ENCODE data around the gene FTMT. TPM values are rescaled to one million over a fixed set of nuclear protein-coding genes. Genes with fewer than 3 reads are reported as not detected.

FTMT gene
- total and polyA plus RNA-seq, 9 of the 15 experiments (the other 6 are each of a cell fraction or from before 2014, with no cell fraction given), result not detected

DNA sequence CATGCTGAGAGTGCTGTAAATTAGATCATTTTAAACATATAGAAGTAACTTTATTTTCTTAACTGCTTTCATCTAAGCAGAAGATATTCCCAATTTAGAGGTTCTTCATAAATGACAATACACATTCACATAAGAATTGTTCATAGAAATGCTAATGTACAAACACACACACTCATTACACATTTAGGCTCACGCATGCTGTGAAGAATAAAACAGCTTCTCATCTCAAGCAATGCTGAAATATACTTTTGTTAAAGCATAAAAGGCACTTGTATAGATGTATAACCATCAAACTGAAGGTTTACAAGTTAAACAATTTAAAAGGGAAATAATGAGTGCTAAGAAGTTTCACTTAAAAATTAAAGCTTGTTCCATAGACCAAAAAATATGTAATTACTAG, 18.1 kb upstream of the FTMT start:
- Histone ChIP-seq H3K4me1 (replicated peaks in 1 of 2; ENCODE audit: control insufficient read depth in 2 of 2, insufficient read depth in 2 of 2, low read length in 2 of 2) (no peaks in the 10 kb centered on the region), H3K27me3 (ENCODE audit: control insufficient read depth in 2 of 2, insufficient read depth in 2 of 2, low read length in 2 of 2) (no peaks in the 10 kb centered on the region), H2AFZ (ENCODE audit: low read depth, low read length) (no peak overlapping the region), H3K4me2 (ENCODE audit: insufficient read depth, low read length) (no peak overlapping the region), H4K20me1 (replicated peaks; ENCODE audit: control insufficient read depth, insufficient read depth, low read length) (no peaks in the 10 kb centered on the region), H3K79me2 (ENCODE audit: control insufficient read depth, insufficient read depth, low read length) (no peaks in the 10 kb centered on the region), H3K9me1 (ENCODE audit: control insufficient read depth, insufficient read depth, low read length) (no peaks in the 10 kb centered on the region), H3K4me3 (no peak overlapping the region), H3K9me3 (replicated peaks; ENCODE audit: control insufficient read depth, insufficient read depth, low read depth, low read length) (no peaks in the 10 kb centered on the region), H3K36me3 (ENCODE audit: control insufficient read depth, insufficient read depth, low read length) (no peaks in the 10 kb centered on the region), H3K9ac (ENCODE audit: insufficient read depth in 1 of 2, low read depth in 2 of 2, low read length in 2 of 2) (no peak overlapping the region), H3K27ac (ENCODE audit: extremely low read depth, low read depth, low read length) (no peak overlapping the region)
- ChIA-PET CTCF (ENCODE audit: low intra/inter-chr PET ratio) (no interaction called here), POLR2A (no interaction called here)
- BruUV-seq (replicated peaks), result no TSS peak
- FAIRE-seq (no peak), DNase-seq (ENCODE audit: extremely low read depth in 1 of 4, low spot score in 3 of 4) (no peak), ATAC-seq (no peak)
- WGBS (ENCODE audit: insufficient coverage, low coverage, missing lambda C conversion rate), result 32% methylated on average over 1 of the region's 1 CpG
- in situ Hi-C loops (cut with MboI), result no loop called here
- TF ChIP-seq NFE2L1 (tag; IDR thresholded peaks at IDR 0.05; ENCODE audit: borderline replicate concordance, low read depth), result no peak
- no peak for TF ChIP-seq ZNF76 (CRISPR knock-in tag; IDR thresholded peaks at IDR 0.05; ENCODE audit: borderline replicate concordance)
- TF ChIP-seq STAT5A (IDR thresholded peaks at IDR 0.05; ENCODE audit: borderline replicate concordance, low read length), result no peak
- TF ChIP-seq SIN3A (IDR thresholded peaks at IDR 0.05; ENCODE audit: borderline replicate concordance in 2 of 2, control insufficient read depth in 1 of 2, low read depth in 2 of 2, low read length in 2 of 2), result no peak
- TF ChIP-seq ZNF408 (CRISPR knock-in tag; IDR thresholded peaks at IDR 0.05; ENCODE audit: low read depth), result no peak
- intact Hi-C loops (cut with micrococcal nuclease), result no loop called here

DNA sequence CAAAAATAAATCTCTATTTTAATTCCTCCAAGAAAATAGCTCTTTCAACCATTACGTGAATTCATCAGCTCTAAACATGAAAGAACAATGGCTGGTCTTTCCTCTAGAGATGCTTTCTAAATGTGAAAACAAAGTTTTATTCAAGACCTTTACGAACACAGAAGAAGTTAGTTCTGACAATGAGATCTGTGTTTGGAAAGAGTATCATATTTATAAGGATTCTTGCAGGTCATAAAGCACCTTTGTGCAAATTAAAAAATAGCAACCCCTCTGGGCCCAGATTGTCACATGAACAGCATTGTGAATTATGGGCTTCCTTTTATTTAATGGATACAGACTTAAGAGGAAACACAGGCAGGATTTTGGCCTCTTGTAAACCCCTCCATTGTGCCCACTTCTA, 17.7 kb upstream of the FTMT start:
- H4K20me1 ChIP-seq (replicated peaks; ENCODE audit: control insufficient read depth, insufficient read depth, low read length), result no peaks in the 10 kb centered on the region
- BruUV-seq (replicated peaks), result no TSS peak
- intact Hi-C loops (cut with micrococcal nuclease), result no loop called here
- no peak overlapping the region for H3K27ac ChIP-seq (ENCODE audit: extremely low read depth, low read depth, low read length)
- H3K9me1 ChIP-seq (ENCODE audit: control insufficient read depth, insufficient read depth, low read length), result no peaks in the 10 kb centered on the region
- no peaks in the 10 kb centered on the region for H3K4me1 ChIP-seq (replicated peaks in 1 of 2; ENCODE audit: control insufficient read depth in 2 of 2, insufficient read depth in 2 of 2, low read length in 2 of 2)
- H2AFZ ChIP-seq (ENCODE audit: low read depth, low read length), result no peak overlapping the region
- no peak for DNase-seq (ENCODE audit: extremely low read depth in 1 of 4, low spot score in 3 of 4)
- in situ Hi-C loops (cut with MboI), result no loop called here
- WGBS (ENCODE audit: insufficient coverage, low coverage, missing lambda C conversion rate), result 20% methylated on average over 2 of the region's 2 CpGs
- ATAC-seq, result no peak
- no peak overlapping the region for H3K4me2 ChIP-seq (ENCODE audit: insufficient read depth, low read length)
- H3K4me3 ChIP-seq, result no peak overlapping the region
- no peak overlapping the region for H3K9ac ChIP-seq (ENCODE audit: insufficient read depth in 1 of 2, low read depth in 2 of 2, low read length in 2 of 2)
- H3K36me3 ChIP-seq (ENCODE audit: control insufficient read depth, insufficient read depth, low read length), result no peaks in the 10 kb centered on the region
- ChIA-PET POLR2A (no interaction called here), CTCF (ENCODE audit: low intra/inter-chr PET ratio) (no interaction called here)
- no peaks in the 10 kb centered on the region for H3K27me3 ChIP-seq (ENCODE audit: control insufficient read depth in 2 of 2, insufficient read depth in 2 of 2, low read length in 2 of 2)
- H3K9me3 ChIP-seq (replicated peaks; ENCODE audit: control insufficient read depth, insufficient read depth, low read depth, low read length), result no peaks in the 10 kb centered on the region
- FAIRE-seq, result no peak
- H3K79me2 ChIP-seq (ENCODE audit: control insufficient read depth, insufficient read depth, low read length), result no peaks in the 10 kb centered on the region
- no peak for TF ChIP-seq CHCHD3 (CRISPR knock-in tag; IDR thresholded peaks at IDR 0.05)
- TF ChIP-seq COPS2 (conservative IDR thresholded peaks at IDR 0.05), result no peak
- no peak for TF ChIP-seq NCOA2 (IDR thresholded peaks at IDR 0.05; ENCODE audit: partially characterized antibody in 2 of 2)
- no peak for TF ChIP-seq NELFE (IDR thresholded peaks at IDR 0.05; ENCODE audit: insufficient read depth, insufficient read length)
- TF ChIP-seq PYGO2 (tag; IDR thresholded peaks at IDR 0.05), result no peak
- no peak for TF ChIP-seq NR3C1 (CRISPR knock-in tag; IDR thresholded peaks at IDR 0.05)
- no peak for TF ChIP-seq MCM3 (IDR thresholded peaks at IDR 0.05)
- no peak for TF ChIP-seq SIN3B (IDR thresholded peaks at IDR 0.05; ENCODE audit: low read depth)
- TF ChIP-seq, protein P1, sequence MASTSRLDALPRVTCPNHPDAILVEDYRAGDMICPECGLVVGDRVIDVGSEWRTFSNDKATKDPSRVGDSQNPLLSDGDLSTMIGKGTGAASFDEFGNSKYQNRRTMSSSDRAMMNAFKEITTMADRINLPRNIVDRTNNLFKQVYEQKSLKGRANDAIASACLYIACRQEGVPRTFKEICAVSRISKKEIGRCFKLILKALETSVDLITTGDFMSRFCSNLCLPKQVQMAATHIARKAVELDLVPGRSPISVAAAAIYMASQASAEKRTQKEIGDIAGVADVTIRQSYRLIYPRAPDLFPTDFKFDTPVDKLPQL (IDR thresholded peaks at IDR 0.05; ENCODE audit: extremely low read depth, insufficient read length), result no peak
- TF ChIP-seq, protein P2, sequence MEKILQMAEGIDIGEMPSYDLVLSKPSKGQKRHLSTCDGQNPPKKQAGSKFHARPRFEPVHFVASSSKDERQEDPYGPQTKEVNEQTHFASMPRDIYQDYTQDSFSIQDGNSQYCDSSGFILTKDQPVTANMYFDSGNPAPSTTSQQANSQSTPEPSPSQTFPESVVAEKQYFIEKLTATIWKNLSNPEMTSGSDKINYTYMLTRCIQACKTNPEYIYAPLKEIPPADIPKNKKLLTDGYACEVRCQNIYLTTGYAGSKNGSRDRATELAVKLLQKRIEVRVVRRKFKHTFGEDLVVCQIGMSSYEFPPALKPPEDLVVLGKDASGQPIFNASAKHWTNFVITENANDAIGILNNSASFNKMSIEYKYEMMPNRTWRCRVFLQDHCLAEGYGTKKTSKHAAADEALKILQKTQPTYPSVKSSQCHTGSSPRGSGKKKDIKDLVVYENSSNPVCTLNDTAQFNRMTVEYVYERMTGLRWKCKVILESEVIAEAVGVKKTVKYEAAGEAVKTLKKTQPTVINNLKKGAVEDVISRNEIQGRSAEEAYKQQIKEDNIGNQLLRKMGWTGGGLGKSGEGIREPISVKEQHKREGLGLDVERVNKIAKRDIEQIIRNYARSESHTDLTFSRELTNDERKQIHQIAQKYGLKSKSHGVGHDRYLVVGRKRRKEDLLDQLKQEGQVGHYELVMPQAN (IDR thresholded peaks at IDR 0.05; ENCODE audit: borderline replicate concordance), result no peak
